Measurements from ENCODE around the gene PDE4D.
"Not testable (repeated sequence)": the region's sequence is repeated elsewhere in the genome, so short reads cannot be mapped to it uniquely, and the experiment has no call there.

The PDE4D gene

DNA sequence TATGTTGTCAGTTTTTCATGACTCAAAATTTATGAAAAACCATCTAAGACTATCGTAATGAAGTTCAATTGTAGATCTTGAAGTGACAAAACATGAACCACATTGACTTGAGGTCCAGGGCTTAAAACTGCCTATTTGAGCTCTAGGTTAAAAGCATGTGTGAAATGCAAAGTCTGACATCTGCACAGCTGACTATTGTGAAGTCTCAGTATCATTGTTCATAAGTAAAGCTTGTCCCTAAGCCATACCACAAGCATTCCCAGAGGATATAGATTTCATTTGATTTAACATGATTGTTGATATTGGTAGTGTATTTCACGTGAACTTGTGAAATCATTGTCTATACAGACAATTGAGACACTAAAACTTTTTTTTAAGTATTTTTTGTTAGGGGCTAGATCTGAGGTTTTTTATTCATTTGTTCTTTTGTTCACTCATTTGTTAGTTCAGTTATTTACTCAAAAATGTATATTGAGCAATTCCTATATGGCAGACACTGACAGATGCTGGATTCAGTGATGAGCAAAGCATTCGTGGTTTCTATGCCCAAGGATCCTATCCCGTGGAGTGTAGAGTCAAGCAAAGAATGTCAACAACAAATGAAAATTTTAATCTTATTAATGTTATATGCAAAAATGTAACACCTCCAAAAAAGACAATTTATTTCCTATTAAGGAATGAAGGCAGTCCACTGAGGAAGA lies 825.4 kb downstream of the PDE4D start:
- no peak for DNase-seq (ENCODE audit: low read depth)

DNA sequence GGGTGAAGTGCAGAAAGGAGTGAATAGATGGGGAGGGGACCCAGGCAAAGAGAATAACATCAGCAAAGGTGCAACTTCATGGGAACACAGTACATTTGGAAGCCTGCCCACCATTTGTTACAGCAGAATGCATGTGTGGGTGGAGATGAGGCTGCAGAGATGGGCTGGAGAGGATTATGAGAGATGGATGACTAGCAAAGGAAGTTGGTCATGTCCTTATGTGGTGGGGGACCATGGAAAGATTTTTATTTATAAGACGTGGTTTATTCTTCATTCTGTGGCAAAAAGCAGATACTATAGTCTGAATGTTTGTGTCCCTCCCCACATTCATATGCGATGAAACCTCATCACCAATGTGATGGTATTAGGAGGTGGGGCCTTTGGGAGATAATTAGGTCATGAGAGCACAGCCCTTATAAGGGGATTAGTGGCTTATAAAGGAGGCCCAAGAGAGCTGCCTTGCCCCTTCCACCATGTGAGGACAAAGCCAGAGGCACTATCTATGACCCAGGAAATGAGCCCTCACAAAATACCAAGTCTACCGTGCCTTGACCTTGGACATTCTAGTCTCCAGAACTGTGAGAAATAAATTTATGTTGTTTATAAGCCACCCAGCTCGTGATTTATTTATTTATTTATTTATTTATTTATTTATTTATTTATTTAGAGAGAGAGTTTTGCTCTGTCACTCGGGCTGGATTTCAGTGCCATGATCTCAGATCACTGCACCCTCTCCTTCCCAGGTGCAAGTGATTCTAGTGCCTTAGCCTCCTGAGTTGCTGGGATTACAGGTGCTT lies 827.0 kb downstream of the PDE4D start:
- DNase-seq (ENCODE audit: low read depth): no peak

- DNase-seq (ENCODE audit: low read depth): no peak
These were observed 828.0 kb downstream of the PDE4D start for GRCh38 chr5:59065554-59065953.

GRCh38 chr5:59064293-59064692 lies 829.2 kb downstream of the PDE4D start:
- DNase-seq (ENCODE audit: low read depth): no peak

DNA sequence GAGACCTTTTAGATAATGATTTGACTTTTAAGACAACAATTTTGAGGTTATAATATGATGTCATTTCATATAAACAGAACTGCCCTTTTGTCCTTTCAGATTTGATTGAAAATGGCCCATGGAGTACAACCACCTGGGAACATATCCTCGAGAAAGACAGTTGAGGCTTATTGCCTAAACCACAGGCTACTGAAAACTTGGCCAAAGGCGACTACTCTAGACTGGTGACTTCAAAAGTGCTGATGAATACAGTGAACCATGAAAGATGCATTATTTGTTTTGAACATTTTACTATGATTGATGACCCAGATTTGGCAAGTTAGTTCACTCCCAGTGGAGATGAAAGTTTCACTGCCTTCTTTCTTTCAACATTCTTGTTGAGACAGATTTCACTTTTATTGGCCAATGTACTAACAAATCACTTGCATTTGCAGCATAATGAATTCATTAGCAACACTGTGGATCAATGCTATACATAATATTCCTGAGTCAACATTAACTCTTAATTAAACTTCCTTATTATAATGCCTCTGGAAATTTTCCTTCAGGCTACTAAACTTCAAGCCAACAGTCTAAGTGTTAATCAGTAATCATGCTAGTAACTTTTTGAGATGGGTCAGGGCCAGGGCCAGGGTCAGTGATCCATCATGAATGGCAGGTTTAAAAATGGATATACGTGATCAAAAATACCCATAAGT lies 830.4 kb downstream of the PDE4D start:
- no peak for DNase-seq (ENCODE audit: low read depth)

DNA sequence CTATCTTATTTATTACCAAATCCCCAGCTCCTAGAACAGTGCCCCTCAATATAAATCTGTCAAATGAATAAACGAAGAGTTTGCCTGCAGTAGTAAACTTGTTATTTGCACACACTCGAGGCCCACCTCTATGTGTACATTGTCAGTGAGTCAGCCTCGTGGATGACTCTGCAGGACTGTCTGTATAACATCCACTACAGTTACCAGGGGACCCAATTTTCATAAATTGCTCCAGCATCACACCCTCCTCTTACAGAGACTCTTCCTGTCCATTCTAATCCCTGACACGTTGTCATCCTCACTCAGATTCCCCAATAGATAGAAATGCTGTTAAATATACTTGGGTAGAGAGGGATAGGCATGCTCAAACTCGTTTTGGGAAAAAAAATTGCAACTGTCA lies 832.1 kb downstream of the PDE4D start:
- DNase-seq (ENCODE audit: low read depth): no peak

DNA sequence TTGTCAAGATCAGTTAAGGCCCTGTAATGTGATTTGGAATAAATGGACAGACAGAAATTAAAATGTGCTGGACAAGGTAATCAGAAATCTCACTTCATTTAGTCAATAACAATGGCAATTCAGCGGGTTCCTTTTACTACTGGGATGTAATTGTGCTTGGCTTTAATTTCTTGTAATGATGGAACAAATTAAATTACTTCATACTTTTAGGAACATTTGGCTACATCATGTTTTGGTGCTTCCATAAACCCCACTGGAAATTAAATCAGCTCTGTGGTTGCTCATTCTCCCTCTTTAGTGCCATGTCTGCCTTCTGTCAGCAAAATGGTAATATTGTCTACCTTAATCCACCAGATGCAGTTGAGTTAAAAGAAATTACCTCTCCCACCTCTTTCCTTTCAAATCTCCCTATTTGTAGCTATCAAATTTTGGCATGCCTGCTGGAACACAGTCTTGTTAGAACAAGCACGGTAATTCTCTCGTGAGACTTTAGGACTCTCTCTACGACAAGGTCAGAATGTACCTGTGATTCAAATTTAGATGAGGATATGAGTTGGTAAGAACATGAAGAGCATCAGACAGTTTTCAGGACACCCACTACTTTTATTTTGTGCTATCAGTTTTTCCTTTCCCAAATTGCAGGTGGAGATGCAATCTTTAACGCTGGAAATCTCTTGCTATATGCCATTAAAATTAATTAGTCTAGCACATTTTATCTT lies 834.4 kb downstream of the PDE4D start:
- DNase-seq (ENCODE audit: low read depth): no peak

DNA sequence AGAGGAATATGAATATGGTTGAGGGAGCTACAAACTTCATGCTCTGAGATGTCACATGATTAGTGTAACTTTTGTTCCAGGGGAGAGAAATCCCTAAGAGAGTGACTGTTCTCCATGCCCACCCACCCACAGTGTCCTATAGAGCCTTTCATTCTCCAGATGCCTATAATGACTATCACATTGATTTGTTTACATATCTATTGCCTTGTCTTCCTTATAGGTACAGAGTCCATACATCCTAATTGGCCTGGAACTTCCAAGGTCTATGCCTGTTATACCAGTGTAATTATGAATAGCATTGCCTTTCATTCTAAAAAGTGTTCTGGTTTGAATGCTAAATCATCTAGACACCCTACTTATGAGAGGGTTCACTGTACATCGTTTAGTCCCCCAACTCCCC lies 835.3 kb downstream of the PDE4D start:
- DNase-seq (ENCODE audit: low read depth): no peak

GRCh38 chr5:59056599-59056998 lies 836.9 kb downstream of the PDE4D start:
- not testable (repeated sequence) for DNase-seq (ENCODE audit: low read depth)

DNA sequence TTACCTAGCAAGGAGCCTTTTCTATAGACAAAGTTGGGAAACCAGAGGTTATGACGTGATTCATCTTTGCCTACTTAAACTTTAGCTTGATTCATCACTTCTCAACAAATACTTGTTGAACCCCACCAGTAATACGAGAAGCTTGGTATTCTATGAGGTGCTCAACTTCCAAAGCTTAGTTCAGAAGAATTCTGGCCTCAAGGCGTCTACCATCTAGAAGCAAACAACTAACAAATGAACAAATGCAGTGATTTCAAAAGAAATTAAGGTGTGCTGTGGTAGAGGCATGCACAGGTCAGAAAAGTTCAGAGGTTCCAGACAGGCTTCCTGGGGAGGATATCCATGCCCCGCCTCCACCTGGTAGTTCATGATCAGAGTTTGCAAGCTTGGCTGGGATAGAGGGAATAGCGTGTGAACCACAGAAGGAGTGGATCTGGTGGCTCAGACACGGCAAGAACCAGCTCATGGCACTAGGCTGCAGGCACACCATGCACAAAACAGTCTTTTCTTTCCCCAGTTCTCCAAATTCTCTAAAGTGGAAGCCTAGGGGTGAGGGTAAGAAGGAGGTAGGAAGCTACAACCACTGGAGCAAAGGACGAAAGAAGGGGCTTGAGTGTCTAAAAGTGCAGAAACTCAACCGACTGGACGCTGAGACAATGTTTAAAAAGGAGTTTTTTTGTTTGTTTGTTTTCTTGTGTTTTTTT lies 837.6 kb downstream of the PDE4D start:
- DNase-seq (ENCODE audit: low read depth): no peak

DNA sequence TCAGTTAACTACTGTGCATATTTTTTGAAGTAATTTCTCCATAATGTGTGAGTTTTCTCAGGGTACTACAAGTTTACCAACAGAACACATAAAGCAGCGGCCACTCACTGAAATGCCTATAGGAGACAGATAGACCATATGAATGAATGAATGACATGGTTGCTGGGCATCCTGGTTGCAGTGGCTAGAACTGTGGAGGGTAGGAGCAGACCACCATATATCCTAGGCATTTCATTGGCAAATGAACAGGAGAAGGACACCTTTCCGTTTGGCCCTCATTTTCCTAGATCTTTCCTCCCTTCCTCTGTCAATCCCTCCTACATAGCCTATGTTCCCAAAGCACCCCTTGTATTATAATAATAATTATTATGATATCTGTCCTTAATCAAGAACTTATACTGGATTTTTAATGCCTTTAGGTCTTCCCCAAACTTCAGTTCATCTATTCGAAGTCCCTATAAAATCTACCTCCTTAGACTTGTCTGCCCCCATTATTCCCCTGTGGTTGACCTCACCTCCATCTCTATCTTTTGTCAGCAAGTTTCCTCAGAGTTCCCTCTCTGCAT lies 838.5 kb downstream of the PDE4D start:
- no peak for DNase-seq (ENCODE audit: low read depth)

DNA sequence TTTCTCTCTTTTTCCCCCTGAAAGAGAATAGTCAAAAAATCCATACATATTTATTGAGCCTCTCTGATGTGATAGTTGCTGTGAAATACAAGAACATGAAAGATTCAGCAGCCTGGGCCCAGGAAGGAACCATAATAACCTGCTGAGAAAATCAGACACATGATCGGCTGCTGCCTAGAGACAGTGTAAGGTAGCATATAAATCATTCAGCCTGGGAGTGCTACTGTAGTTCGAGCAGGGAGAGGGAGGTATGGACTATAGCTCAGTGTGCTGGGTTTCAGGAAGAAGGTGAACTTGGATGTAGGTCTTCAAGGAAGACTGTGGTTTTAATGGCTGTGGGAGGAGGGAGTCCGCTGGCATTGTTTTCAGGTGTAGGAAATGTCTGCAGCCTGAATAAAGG lies 841.6 kb downstream of the PDE4D start:
- DNase-seq (ENCODE audit: low read depth): no peak

- DNase-seq (ENCODE audit: low read depth): no peak
These were observed 844.4 kb downstream of the PDE4D start for GRCh38 chr5:59049095-59049494.

DNA sequence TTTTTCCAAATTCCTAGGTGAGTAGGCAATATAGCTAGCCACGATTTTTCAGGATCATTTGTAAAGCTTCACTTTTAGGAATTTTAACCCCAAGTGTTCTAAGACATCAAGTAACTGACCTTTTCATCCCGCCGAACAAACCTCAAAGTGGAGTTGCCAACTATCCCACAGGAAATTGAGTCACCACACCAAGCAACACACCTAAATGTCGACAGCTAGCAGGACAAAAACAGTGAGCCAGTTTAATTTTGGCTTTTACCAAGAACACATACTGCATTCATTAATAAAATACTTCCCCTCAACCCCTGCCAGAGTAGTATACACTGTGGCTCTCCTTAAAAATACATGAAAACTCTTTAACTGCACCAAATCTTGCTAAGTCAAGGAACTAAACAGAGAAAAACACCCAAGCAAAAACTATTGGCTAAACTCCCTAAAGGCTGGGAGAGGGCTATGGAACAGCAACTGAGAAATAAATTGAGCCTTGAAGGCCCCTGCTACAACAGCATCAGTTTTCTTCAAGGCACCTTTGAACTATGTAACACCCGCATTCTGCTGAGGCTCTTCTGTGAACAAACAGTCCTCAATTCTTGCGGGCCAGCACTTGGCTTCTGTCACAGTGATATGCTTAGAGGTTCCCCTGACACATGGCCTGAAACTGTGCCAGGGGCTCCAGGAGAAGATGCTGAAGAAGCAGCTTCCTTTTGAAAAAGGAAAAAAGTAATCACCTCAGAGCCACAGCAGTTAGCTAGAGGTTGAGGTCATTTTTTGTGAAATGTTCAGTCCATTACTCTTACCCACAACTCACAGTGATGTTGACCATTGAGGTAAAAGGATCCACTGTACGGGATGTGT lies 851.1 kb downstream of the PDE4D start:
- DNase-seq (ENCODE audit: low read depth): no peak

DNA sequence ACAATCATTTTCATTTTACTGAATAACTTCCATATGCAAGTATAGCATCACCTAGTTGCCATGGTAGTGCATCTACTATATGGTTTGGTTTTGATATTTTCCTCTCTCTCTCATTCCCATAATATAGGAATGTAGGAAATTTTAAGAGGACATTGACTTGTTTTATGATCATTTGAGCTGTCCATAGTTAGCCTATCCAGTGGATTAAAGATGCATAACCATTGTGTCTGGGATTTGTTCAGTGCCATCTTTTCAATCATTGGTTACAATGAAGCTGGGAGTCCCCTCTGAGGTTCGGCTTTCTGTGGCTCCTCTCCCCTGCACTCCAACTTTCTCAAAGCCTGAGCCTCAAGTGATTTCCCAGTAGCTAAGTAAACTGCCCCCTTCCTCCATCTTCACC lies 852.2 kb downstream of the PDE4D start:
- no peak for DNase-seq (ENCODE audit: low read depth)

GRCh38 chr5:59040804-59041201 lies 852.7 kb downstream of the PDE4D start:
- no peak for DNase-seq (ENCODE audit: low read depth)

- DNase-seq (ENCODE audit: low read depth): no peak
These were observed 853.3 kb downstream of the PDE4D start for GRCh38 chr5:59040024-59040803.

DNA sequence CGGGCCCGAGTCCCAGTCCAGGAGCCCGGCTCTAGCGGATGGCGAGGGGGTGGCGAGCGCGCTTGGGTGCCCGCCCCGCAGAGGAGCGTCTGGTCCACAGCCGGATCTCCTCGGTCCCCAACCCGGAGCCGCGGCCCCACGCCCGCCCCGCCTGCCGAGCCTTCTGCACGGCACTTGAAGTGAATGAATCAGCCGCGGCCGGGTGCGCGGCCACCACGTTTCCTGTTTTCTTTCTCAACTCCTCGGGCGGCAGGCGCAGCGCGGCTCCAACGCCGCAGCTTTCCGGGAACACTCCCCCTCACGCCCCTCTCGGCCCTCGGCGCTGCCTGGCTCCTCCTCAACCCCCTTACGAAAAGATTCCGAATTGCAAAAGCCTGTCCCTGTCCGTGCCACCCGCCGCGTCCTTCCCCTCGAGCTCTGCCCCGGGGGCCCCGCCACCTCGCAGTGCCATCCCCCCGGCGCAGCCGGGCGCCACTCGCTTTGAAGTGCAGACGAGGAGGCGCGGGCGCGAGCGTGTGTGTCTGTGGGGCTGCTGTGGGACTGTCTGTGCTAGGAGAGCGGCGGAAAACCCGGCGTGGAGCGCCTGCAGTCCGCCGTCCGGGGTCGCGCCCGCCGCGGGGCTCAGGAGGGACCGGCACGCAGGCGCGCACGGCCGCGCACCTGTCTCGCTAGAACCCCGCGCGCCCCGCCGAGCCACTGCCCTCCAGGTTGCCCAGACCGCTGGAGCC lies 854.1 kb downstream of the PDE4D start:
- DNase-seq (ENCODE audit: low read depth): peak; percentile 86

DNA sequence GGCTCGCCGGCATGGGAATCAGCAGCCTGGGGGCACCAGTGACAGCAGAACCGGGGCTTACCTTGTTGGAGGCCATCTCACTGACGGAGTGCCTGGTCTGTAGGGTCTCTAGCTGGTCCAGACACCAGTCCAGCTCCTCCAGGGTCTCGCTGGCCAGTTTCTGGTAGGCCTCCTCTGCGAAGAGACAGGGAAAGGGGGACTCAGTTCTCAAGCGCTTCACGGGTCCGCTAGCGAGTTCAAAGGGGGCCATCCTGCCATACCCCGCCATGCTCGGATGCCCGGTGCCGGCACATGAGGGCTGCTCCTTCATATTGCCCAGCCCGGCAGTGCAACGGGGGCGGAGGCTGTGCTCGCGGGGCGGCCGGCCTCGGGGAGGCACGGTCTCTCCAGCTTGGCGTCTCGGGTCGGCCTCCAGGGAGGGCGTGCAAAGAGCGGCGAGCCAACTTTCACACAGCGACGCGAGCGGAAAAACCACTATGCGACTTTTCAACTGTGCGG lies 854.7 kb downstream of the PDE4D start:
- no peak for DNase-seq (ENCODE audit: low read depth)

Data from T follicular helper cell (primary cell).